Right lobe of liver (tissue), 6 donors: Measurements from ENCODE around the gene FEM1B. TPM values are rescaled to one million over a fixed set of nuclear protein-coding genes. Genes with fewer than 3 reads are reported as not detected.
A peak's percentile ranks its signal among the peaks of the same experiment; 100 is the strongest.

Source experiments
- ATAC-seq, 4 donors: fragments of 200-7000 bp; cut with Tn5 transposase; one replicate each; pipeline ENCODE4 v1.9.1; 2020; ENCODE audit warnings: mild to moderate bottlenecking in 4 of 4, moderate library complexity in 4 of 4
- DNase-seq, 3 donors: peaks; one replicate each; pipeline ENCODE4 v3.0.0-alpha.2; 2020
- H3K27ac ChIP-seq, 3 donors: fragments of 200-600 bp; one replicate each; pipeline ENCODE4 v1.8.0; 2022
- H3K27me3 ChIP-seq, 2 donors: fragments of 200-600 bp; one replicate each; pipeline ENCODE4 v1.8.0; 2022
- H3K36me3 ChIP-seq, 4 donors: fragments of 200-600 bp; sonication (generic) in 1 of 4; one replicate each; pipeline versions ENCODE4 v1.5.1 to v1.8.0; 2017 to 2022; ENCODE audit warnings: control low read depth in 1 of 4
- H3K4me1 ChIP-seq, 4 donors: fragments of 200-600 bp; sonication (generic) in 1 of 4; one replicate each; pipeline versions ENCODE4 v1.5.1 to v1.8.0; 2017 to 2022; ENCODE audit warnings: control low read depth in 1 of 4
- H3K4me3 ChIP-seq, 3 donors: fragments of 200-600 bp; one replicate each; pipeline ENCODE4 v1.8.0; 2022
- H3K9me3 ChIP-seq, 4 donors: fragments of 200-600 bp; sonication (generic) in 1 of 4; one replicate each; pipeline versions ENCODE4 v1.5.1 to v1.8.0; 2017 to 2022; ENCODE audit warnings: control low read depth in 1 of 4
- POLR2A ChIP-seq: fragments of 450-650 bp; IDR thresholded peaks from one replicate; pipeline ENCODE4 v1.6.1; 2017; ENCODE audit warnings: antibody characterized with exemption, mild to moderate bottlenecking
- WGBS: methylation state at CpG from one replicate; pipeline ENCODE4 v1.1.6; 2018; ENCODE audit warnings: low coverage, low lambda C conversion rate; ENCODE audit not compliant: insufficient coverage; ENCODE audit errors: missing lambda C conversion rate; 5-methylcytosine and 5-hydroxymethylcytosine counted together
- intact Hi-C, 2 donors: fragments of 100-400 bp; cut with DNase I; formaldehyde crosslinking; loops; one replicate each; pipeline versions ENCODE4 v1.11.2 to v1.14.1; 2022
- total RNA-seq, 6 experiments: library from RNA; depleted of rRNA in 2 of 6; stranded (reverse); fragments of >200 nt in 2 of 6; fragmentation: NEBNext Ultra II Directional in 3 of 6; extraction: Animal tissue kit (Norgen Biotek cat#: 25700) in 3 of 6; gene quantifications; one replicate each; pipeline versions ENCODE4 v1.1.0 to v1.2.4, GENCODE V29; 2016 to 2023
- TF ChIP-seq, protein P1 (sequence below), 4 donors: fragments of 200-600 bp in 3 of 4; fragments of 450-650 bp in 1 of 4; IDR thresholded peaks; one replicate each; pipeline versions ENCODE4 v1.5.1 to v1.8.0; 2016 to 2022; ENCODE audit warnings: antibody characterized with exemption in 4 of 4, mild to moderate bottlenecking in 2 of 4
- donor health status: DM: no; HTN: yes; CAD: no.
- donor health status: DM: no; HTN: no; CAD: no.
- donor health status: DM: no; HTN: no; CAD: no.
- donor health status: DM: no; HTN: yes; CAD: no.
- donor health status: DM: no; HTN: yes; CAD: no.

The FEM1B gene
- total RNA-seq, 6 experiments from 2014 or later: 17.7 to 28.3 (median 23.1) TPM

DNA sequence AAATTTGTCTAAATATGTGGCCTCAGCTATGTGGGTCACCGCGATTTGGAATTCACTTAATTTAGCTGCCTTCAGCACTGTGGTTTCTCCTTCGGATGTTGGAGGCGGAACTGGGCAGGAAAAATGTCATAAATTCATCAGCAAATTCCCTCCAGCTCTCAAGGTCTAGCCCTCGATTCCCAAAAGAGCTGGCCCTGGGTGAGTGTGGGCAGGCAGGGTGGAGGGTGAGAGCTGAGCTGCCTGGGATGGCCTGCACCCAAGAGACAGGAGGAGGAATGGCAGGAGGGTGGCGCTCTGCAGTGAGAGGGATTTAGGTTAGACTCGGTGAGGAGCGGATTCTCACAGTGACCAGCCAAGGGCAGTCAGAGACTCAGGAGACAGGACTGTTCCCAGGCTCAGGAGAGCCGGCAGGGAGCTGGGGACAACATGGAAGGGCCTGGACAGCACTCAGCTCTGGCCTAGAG is 57.1 kb downstream of the FEM1B start:
- no peak overlapping the region for H3K4me3 ChIP-seq
- ATAC-seq (peak in 1 of 4 donors; percentile 9), DNase-seq (no peak)
- H3K27ac ChIP-seq: no peak overlapping the region
- intact Hi-C loops: no loop called here
- no peaks in the 10 kb centered on the region for H3K27me3 ChIP-seq
- WGBS: 53% methylated on average over 6 of the region's 9 CpGs
- H3K4me1 ChIP-seq: no peaks in the 10 kb centered on the region
- H3K36me3 ChIP-seq: no peaks in the 10 kb centered on the region
- H3K9me3 ChIP-seq: no peaks in the 10 kb centered on the region
- TF ChIP-seq, protein P1, sequence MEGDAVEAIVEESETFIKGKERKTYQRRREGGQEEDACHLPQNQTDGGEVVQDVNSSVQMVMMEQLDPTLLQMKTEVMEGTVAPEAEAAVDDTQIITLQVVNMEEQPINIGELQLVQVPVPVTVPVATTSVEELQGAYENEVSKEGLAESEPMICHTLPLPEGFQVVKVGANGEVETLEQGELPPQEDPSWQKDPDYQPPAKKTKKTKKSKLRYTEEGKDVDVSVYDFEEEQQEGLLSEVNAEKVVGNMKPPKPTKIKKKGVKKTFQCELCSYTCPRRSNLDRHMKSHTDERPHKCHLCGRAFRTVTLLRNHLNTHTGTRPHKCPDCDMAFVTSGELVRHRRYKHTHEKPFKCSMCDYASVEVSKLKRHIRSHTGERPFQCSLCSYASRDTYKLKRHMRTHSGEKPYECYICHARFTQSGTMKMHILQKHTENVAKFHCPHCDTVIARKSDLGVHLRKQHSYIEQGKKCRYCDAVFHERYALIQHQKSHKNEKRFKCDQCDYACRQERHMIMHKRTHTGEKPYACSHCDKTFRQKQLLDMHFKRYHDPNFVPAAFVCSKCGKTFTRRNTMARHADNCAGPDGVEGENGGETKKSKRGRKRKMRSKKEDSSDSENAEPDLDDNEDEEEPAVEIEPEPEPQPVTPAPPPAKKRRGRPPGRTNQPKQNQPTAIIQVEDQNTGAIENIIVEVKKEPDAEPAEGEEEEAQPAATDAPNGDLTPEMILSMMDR (IDR thresholded peaks at IDR 0.05): no peak

DNA sequence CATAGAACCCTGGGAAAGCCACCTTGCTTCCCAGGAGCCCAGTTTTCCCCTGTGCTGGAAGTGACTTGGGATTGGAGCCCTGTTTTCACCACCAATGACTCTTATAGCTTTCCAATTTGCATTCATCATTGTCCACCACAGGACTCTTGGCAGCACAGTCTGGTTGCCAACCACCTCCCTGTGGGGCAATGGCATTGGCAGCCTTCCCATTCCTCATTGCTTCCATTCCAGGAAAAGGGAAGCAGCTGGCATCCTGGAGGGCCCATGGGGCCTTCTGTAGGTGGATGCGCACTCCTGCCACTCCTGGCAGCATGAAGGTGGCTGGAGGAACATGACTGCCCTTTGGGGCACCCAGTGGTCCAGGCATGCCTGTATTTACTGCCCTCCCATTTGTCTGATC is 57.7 kb downstream of the FEM1B start:
- TF ChIP-seq POLR2A: no peak
- TF ChIP-seq, protein P1 (IDR thresholded peaks at IDR 0.05): no peak
- Histone ChIP-seq H3K9me3 (no peaks in the 10 kb centered on the region), H3K36me3 (no peaks in the 10 kb centered on the region), H3K27me3 (no peaks in the 10 kb centered on the region), H3K4me1 (no peaks in the 10 kb centered on the region), H3K27ac (no peak overlapping the region), H3K4me3 (no peak overlapping the region)
- WGBS: no CpG with 5 or more reads among the region's 1 CpG
- intact Hi-C loops: no loop called here
- ATAC-seq (peak; percentile 22 to 79 (median 74)), DNase-seq (peak; percentile 64 to 71 (median 69))

DNA sequence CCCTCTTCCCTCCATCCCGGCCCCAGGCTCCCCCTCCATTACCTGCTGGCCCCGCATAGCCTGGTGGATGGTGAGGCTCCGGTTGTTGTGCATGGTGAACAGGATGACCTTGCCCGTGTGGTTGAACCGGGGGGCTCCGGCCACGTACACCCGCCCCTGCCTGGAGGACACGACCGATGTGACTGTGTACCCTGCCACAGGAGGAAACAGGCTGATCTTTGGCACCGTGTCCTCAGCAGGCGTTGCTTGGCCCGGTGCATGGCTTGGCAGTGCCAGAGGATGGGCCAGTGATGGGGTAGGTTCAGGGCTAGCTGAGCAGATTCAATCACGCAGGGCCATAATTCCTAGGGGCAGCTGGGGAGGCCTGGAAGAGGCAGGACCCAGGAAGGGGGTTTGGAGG is 58.1 kb downstream of the FEM1B start:
- Histone ChIP-seq H3K4me3 (no peak overlapping the region), H3K27ac (no peak overlapping the region), H3K36me3 (no peaks in the 10 kb centered on the region), H3K27me3 (no peaks in the 10 kb centered on the region), H3K4me1 (no peaks in the 10 kb centered on the region), H3K9me3 (no peaks in the 10 kb centered on the region)
- intact Hi-C loops: no loop called here
- TF ChIP-seq, protein P1 (IDR thresholded peaks at IDR 0.05): no peak
- no peak for TF ChIP-seq POLR2A
- DNase-seq: peak; percentile 60 to 70 (median 68)
- peak; percentile 49 to 82 (median 72) for ATAC-seq
- WGBS: 35% methylated on average over 7 of the region's 14 CpGs

DNA sequence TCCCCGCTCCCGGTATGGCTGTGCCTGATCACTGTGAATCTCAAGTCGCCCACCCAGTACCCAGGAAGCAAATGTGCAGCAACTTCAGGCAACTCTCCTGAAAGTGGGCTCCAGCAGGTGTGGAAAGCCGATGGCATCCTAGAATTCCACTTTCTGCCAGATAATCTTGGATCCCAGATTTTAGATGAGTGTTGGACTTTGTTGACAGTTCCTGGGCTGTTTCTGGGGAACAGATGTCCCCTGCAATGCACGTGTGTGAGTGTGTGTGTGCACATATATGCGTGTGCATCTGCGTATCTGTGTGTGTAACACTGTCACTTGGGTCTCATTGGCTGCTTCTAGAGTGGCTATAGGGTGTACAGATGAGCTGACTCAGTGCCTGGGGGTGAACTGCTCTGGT is 59.0 kb downstream of the FEM1B start:
- ATAC-seq (no peak), DNase-seq (no peak)
- Histone ChIP-seq H3K4me3 (no peak overlapping the region), H3K4me1 (no peaks in the 10 kb centered on the region), H3K9me3 (no peaks in the 10 kb centered on the region), H3K27ac (no peak overlapping the region), H3K36me3 (no peaks in the 10 kb centered on the region), H3K27me3 (no peaks in the 10 kb centered on the region)
- intact Hi-C loops: no loop called here
- no peak for TF ChIP-seq POLR2A
- TF ChIP-seq, protein P1 (IDR thresholded peaks at IDR 0.05): no peak
- no CpG with 5 or more reads among the region's 7 CpGs for WGBS

DNA sequence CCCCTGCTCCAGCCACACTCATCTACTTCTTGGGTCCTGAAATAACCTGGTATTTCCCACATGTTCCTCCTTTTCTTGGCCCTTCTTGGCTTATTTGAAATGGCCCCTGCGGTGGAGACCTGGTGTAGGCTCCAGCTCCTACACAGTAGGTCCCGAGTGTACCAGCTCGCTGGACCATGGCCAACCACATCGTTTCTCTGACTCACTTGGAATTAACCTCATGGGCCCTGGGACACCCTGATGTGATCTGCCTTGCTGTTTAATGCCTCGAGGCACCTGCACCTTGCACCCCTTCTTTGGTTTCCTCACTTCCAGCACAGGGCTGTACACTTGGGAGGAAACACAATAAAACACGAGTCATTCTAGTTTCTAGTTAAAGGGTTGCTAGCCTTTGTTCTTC is 60.3 kb downstream of the FEM1B start:
- Histone ChIP-seq H3K27me3 (no peaks in the 10 kb centered on the region), H3K36me3 (no peaks in the 10 kb centered on the region), H3K4me1 (no peaks in the 10 kb centered on the region), H3K9me3 (no peaks in the 10 kb centered on the region), H3K4me3 (no peak overlapping the region), H3K27ac (no peak overlapping the region)
- intact Hi-C loops: no loop called here
- TF ChIP-seq, protein P1 (IDR thresholded peaks at IDR 0.05): no peak
- TF ChIP-seq POLR2A: no peak
- WGBS: 70% methylated on average over 5 of the region's 6 CpGs
- ATAC-seq: no peak
- DNase-seq: no peak
